ENCODE data around the gene SEPTIN10. TPM values are rescaled to one million over a fixed set of nuclear protein-coding genes. Genes with fewer than 3 reads are reported as not detected.

Gene SEPTIN10
- total and polyA plus RNA-seq, 2 donors (not counting 1 experiment from before 2014, with no cell fraction given), result 0.28 TPM; not detected in 1

DNA sequence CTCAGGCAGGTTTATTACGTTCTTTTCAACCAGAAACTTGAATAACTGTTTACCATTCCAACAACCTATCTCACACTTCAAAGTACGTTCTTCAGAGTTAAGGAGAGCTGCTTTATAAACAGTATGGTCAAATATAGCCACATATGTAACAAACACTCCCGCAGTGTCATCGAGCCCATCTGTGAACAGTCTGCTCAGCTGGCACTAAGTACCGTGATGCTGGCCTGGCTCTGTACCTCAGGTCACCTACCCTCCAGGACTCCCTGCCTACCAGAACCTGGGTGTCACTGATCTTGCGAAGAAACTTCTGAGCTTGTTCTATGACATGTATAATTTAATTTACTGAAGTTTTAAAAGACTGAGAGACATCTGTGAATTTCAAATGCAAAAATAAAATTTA, 71.4 kb downstream of the SEPTIN10 start:
- H2AFZ ChIP-seq (ENCODE audit: insufficient read depth, low read depth, low read length, poor library complexity, severe bottlenecking), result no peak overlapping the region
- H3K27ac ChIP-seq (ENCODE audit: low read length in 2 of 2), result no peak overlapping the region
- Mint-ChIP-seq H3K4me1 (no peaks in the 10 kb centered on the region), H3K27ac (no peak overlapping the region), H3K4me3 (no peak overlapping the region), H3K27me3 (peaks cover 18% of the 10 kb centered on the region), H3K9me3 (ENCODE audit: insufficient read depth) (no peaks in the 10 kb centered on the region)
- H3K79me2 ChIP-seq (ENCODE audit: control insufficient read depth, insufficient read depth, low read length), result no peaks in the 10 kb centered on the region
- no peak for TF ChIP-seq EZH2 (IDR thresholded peaks at IDR 0.05; ENCODE audit: borderline replicate concordance, insufficient read depth, low read depth, low read length, poor library complexity, severe bottlenecking)
- TF ChIP-seq, protein P1, sequence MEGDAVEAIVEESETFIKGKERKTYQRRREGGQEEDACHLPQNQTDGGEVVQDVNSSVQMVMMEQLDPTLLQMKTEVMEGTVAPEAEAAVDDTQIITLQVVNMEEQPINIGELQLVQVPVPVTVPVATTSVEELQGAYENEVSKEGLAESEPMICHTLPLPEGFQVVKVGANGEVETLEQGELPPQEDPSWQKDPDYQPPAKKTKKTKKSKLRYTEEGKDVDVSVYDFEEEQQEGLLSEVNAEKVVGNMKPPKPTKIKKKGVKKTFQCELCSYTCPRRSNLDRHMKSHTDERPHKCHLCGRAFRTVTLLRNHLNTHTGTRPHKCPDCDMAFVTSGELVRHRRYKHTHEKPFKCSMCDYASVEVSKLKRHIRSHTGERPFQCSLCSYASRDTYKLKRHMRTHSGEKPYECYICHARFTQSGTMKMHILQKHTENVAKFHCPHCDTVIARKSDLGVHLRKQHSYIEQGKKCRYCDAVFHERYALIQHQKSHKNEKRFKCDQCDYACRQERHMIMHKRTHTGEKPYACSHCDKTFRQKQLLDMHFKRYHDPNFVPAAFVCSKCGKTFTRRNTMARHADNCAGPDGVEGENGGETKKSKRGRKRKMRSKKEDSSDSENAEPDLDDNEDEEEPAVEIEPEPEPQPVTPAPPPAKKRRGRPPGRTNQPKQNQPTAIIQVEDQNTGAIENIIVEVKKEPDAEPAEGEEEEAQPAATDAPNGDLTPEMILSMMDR (IDR thresholded peaks at IDR 0.05), result no peak
- DNase-seq (no peak), ATAC-seq (ENCODE audit: low read depth) (no peak)
- no peak overlapping the region for H3K4me2 ChIP-seq (replicated peaks; ENCODE audit: low read depth, low read length, poor library complexity, severe bottlenecking)
- ChIA-PET POLR2A (no interaction called here), CTCF (no interaction called here)
- no peaks in the 10 kb centered on the region for H3K4me1 ChIP-seq (ENCODE audit: control insufficient read depth in 2 of 2, insufficient read depth in 2 of 2, low read length in 2 of 2)
- H3K27me3 ChIP-seq (replicated peaks in 1 of 4; ENCODE audit: control extremely low read depth in 1 of 4, control insufficient read depth in 3 of 4, insufficient read depth in 4 of 4, low read length in 3 of 4), result no peaks in the 10 kb centered on the region
- no peaks in the 10 kb centered on the region for H3K36me3 ChIP-seq (replicated peaks in 1 of 2; ENCODE audit: control extremely low read depth in 1 of 2, control insufficient read depth in 1 of 2, extremely low read depth in 1 of 2, insufficient read depth in 2 of 2, low read length in 1 of 2)
- intact Hi-C loops (cut with micrococcal nuclease), result no loop called here
- no peaks in the 10 kb centered on the region for H3K9me3 ChIP-seq (ENCODE audit: control extremely low read depth in 1 of 3, control insufficient read depth in 2 of 3, insufficient read depth in 1 of 3, low read length in 2 of 3)
- no peak overlapping the region for H3K9ac ChIP-seq (ENCODE audit: low read length)
- H3K4me3 ChIP-seq (ENCODE audit: control extremely low read depth in 1 of 5, extremely low read depth in 1 of 5, insufficient read depth in 1 of 5, low read depth in 2 of 5, low read length in 4 of 5), result no peak overlapping the region
- WGBS (ENCODE audit: insufficient coverage), result 100% methylated on average over 3 of the region's 6 CpGs
- H4K20me1 ChIP-seq (ENCODE audit: control insufficient read depth, insufficient read depth, low read length, poor library complexity, severe bottlenecking), result no peaks in the 10 kb centered on the region

GRCh38 chr2:109538546-109538945, 75.2 kb downstream of the SEPTIN10 start:
- TF ChIP-seq EZH2 (IDR thresholded peaks at IDR 0.05; ENCODE audit: borderline replicate concordance, insufficient read depth, low read depth, low read length, poor library complexity, severe bottlenecking), result no peak
- TF ChIP-seq, protein P1 (IDR thresholded peaks at IDR 0.05), result no peak
- no peaks in the 10 kb centered on the region for H3K27me3 ChIP-seq (replicated peaks in 1 of 4; ENCODE audit: control extremely low read depth in 1 of 4, control insufficient read depth in 3 of 4, insufficient read depth in 4 of 4, low read length in 3 of 4)
- ChIA-PET CTCF (no interaction called here), POLR2A (no interaction called here)
- DNase-seq (no peak), ATAC-seq (ENCODE audit: low read depth) (no peak)
- H3K4me3 Mint-ChIP-seq, result no peak overlapping the region
- intact Hi-C loops (cut with micrococcal nuclease), result no loop called here
- no peak overlapping the region for H3K4me3 ChIP-seq (ENCODE audit: control extremely low read depth in 1 of 5, extremely low read depth in 1 of 5, insufficient read depth in 1 of 5, low read depth in 2 of 5, low read length in 4 of 5)
- H3K36me3 ChIP-seq (replicated peaks in 1 of 2; ENCODE audit: control extremely low read depth in 1 of 2, control insufficient read depth in 1 of 2, extremely low read depth in 1 of 2, insufficient read depth in 2 of 2, low read length in 1 of 2), result no peaks in the 10 kb centered on the region
- WGBS (ENCODE audit: insufficient coverage), result 100% methylated on average over 4 of the region's 8 CpGs
- no peaks in the 10 kb centered on the region for H4K20me1 ChIP-seq (ENCODE audit: control insufficient read depth, insufficient read depth, low read length, poor library complexity, severe bottlenecking)
- no peaks in the 10 kb centered on the region for H3K9me3 ChIP-seq (ENCODE audit: control extremely low read depth in 1 of 3, control insufficient read depth in 2 of 3, insufficient read depth in 1 of 3, low read length in 2 of 3)
- H3K9ac ChIP-seq (ENCODE audit: low read length), result no peak overlapping the region
- no peak overlapping the region for H3K27ac ChIP-seq (ENCODE audit: low read length in 2 of 2)
- peaks cover 20% of the 10 kb centered on the region for H3K27me3 Mint-ChIP-seq
- no peaks in the 10 kb centered on the region for H3K9me3 Mint-ChIP-seq (ENCODE audit: insufficient read depth)
- no peaks in the 10 kb centered on the region for H3K79me2 ChIP-seq (ENCODE audit: control insufficient read depth, insufficient read depth, low read length)
- H3K4me1 ChIP-seq (ENCODE audit: control insufficient read depth in 2 of 2, insufficient read depth in 2 of 2, low read length in 2 of 2), result no peaks in the 10 kb centered on the region
- H2AFZ ChIP-seq (ENCODE audit: insufficient read depth, low read depth, low read length, poor library complexity, severe bottlenecking), result no peak overlapping the region
- H3K4me2 ChIP-seq (replicated peaks; ENCODE audit: low read depth, low read length, poor library complexity, severe bottlenecking), result no peak overlapping the region
- no peak overlapping the region for H3K27ac Mint-ChIP-seq
- no peaks in the 10 kb centered on the region for H3K4me1 Mint-ChIP-seq
